Measurements from ENCODE around the gene ATP6V1F. TPM values are rescaled to one million over a fixed set of nuclear protein-coding genes. Genes with fewer than 3 reads are reported as not detected.
A peak's percentile ranks its signal among the peaks of the same experiment; 100 is the strongest.
"Not testable (repeated sequence)": the region's sequence is repeated elsewhere in the genome, so short reads cannot be mapped to it uniquely, and the experiment has no call there.

The ATP6V1F gene
- total RNA-seq, 1 experiment from 2014 or later: 94.9 TPM

GRCh38 chr7:128900237-128900636 lies 37.6 kb downstream of the ATP6V1F start:
- no peak for DNase-seq (ENCODE audit: low spot score)

- DNase-seq (ENCODE audit: low spot score): no peak
Observed at GRCh38 chr7:128902761-128903585, 40.3 kb downstream of the ATP6V1F start.

GRCh38 chr7:128903621-128904361 lies 41.1 kb downstream of the ATP6V1F start:
- no peak for DNase-seq (ENCODE audit: low spot score)

GRCh38 chr7:128904381-128905197 lies 41.9 kb downstream of the ATP6V1F start:
- DNase-seq (ENCODE audit: low spot score): peak; percentile 80

- no peak for DNase-seq (ENCODE audit: low spot score)
Observed at GRCh38 chr7:128906001-128906765, 43.5 kb downstream of the ATP6V1F start.

GRCh38 chr7:128906766-128907559 lies 44.3 kb downstream of the ATP6V1F start:
- DNase-seq (ENCODE audit: low spot score): no peak

GRCh38 chr7:128908750-128909624 lies 46.3 kb downstream of the ATP6V1F start:
- no peak for DNase-seq (ENCODE audit: low spot score)

GRCh38 chr7:128909625-128910568 lies 47.2 kb downstream of the ATP6V1F start:
- DNase-seq (ENCODE audit: low spot score): no peak

- no peak for DNase-seq (ENCODE audit: low spot score)
Observed at GRCh38 chr7:128910569-128910945, 47.9 kb downstream of the ATP6V1F start, which contains the start of gene KCP. TSS of gene KCP (minus strand) at chr7:128910709. CDS start at chr7:128910676, 33 bp downstream.

GRCh38 chr7:128911423-128912031 lies 48.9 kb downstream of the ATP6V1F start:
- DNase-seq (ENCODE audit: low spot score): peak; percentile 75

- DNase-seq (ENCODE audit: low spot score): no peak
Observed at GRCh38 chr7:128912281-128912680, 49.6 kb downstream of the ATP6V1F start.

- not testable (repeated sequence) for DNase-seq (ENCODE audit: low spot score)
Observed at GRCh38 chr7:128912709-128913495, 50.2 kb downstream of the ATP6V1F start.

- no peak for DNase-seq (ENCODE audit: low spot score)
Observed at GRCh38 chr7:128913870-128914565, 51.4 kb downstream of the ATP6V1F start.

- DNase-seq (ENCODE audit: low spot score): no peak
Observed at GRCh38 chr7:128914566-128915151, 52.0 kb downstream of the ATP6V1F start.

- no peak for DNase-seq (ENCODE audit: low spot score)
Observed at GRCh38 chr7:128915271-128915819, 52.7 kb downstream of the ATP6V1F start.
